Mesendoderm (in vitro differentiated cells): Measurements from ENCODE around the gene C15orf40.
A peak's percentile ranks its signal among the peaks of the same experiment; 100 is the strongest.

Experiments
- DNase-seq: peaks from one replicate; pipeline ENCODE4 v3.0.0; 2013
- H2AK5ac ChIP-seq: 2 replicates; pipeline ENCODE4 v1.6.1; 2013; ENCODE audit warnings: low read length, inconsistent platforms
- H2BK120ac ChIP-seq: 2 replicates; pipeline ENCODE4 v1.6.1; 2013; ENCODE audit warnings: low read depth, mild to moderate bottlenecking, low read length, moderate library complexity, mixed read lengths
- H2BK15ac ChIP-seq: replicated peaks from 2 replicates; pipeline ENCODE4 v1.6.1; 2013; ENCODE audit warnings: low read depth, mild to moderate bottlenecking, moderate library complexity
- H2BK5ac ChIP-seq: 2 replicates; pipeline ENCODE4 v1.6.1; 2013; ENCODE audit warnings: low read length, inconsistent platforms
- H3K18ac ChIP-seq: 2 replicates; pipeline ENCODE4 v1.6.1; 2013; ENCODE audit warnings: mild to moderate bottlenecking, low read length, mixed read lengths
- H3K23ac ChIP-seq: one replicate; pipeline ENCODE4 v1.6.1; 2013; ENCODE audit warnings: low read length
- H3K27ac ChIP-seq: 2 replicates; pipeline ENCODE4 v1.5.1; 2013; ENCODE audit warnings: low read depth, mild to moderate bottlenecking, inconsistent platforms, low read length, moderate library complexity
- H3K27me3 ChIP-seq: 2 replicates; pipeline ENCODE4 v1.6.1; 2013; ENCODE audit warnings: low read length, control low read depth, mild to moderate bottlenecking, inconsistent platforms; ENCODE audit not compliant: insufficient read depth, poor library complexity
- H3K36me3 ChIP-seq: 2 replicates; pipeline ENCODE4 v1.6.1; 2013; ENCODE audit warnings: low read length, inconsistent platforms; ENCODE audit not compliant: control insufficient read depth, insufficient read depth
- H3K4ac ChIP-seq: one replicate; pipeline ENCODE4 v1.6.1; 2013; ENCODE audit warnings: low read depth, mild to moderate bottlenecking, low read length, moderate library complexity
- H3K4me1 ChIP-seq: 2 replicates; pipeline ENCODE4 v1.6.1; 2013; ENCODE audit warnings: low read depth, low read length, inconsistent platforms; ENCODE audit not compliant: control insufficient read depth
- H3K4me2 ChIP-seq: 2 replicates; pipeline ENCODE4 v1.6.1; 2013; ENCODE audit warnings: low read length
- H3K4me3 ChIP-seq: 2 replicates; pipeline ENCODE4 v1.5.1; 2013; ENCODE audit warnings: mild to moderate bottlenecking, low read length
- H3K56ac ChIP-seq: one replicate; pipeline ENCODE4 v1.6.1; 2013; ENCODE audit warnings: low read length
- H3K79me1 ChIP-seq: 2 replicates; pipeline ENCODE4 v1.6.1; 2013; ENCODE audit warnings: low read length, inconsistent platforms
- H3K79me2 ChIP-seq: 2 replicates; pipeline ENCODE4 v1.6.1; 2013; ENCODE audit warnings: mild to moderate bottlenecking, low read length; ENCODE audit not compliant: control insufficient read depth, insufficient read depth
- H3K9ac ChIP-seq: 2 replicates; pipeline ENCODE4 v1.6.1; 2013; ENCODE audit warnings: low read length, inconsistent platforms
- H4K5ac ChIP-seq: one replicate; pipeline ENCODE4 v1.6.1; 2013; ENCODE audit warnings: low read length
- H4K8ac ChIP-seq: one replicate; pipeline ENCODE4 v1.6.1; 2013; ENCODE audit warnings: low read depth, mild to moderate bottlenecking, control low read depth, low read length, moderate library complexity
- WGBS: extraction: QIAGEN DNeasy Blood & Tissue Kit; methylation state at CpG from one replicate; pipeline ENCODE4 v1.1.7; 2013; ENCODE audit warnings: low lambda C conversion rate, missing lambda C conversion rate; ENCODE audit not compliant: insufficient coverage; ENCODE audit errors: extremely low coverage; 5-methylcytosine and 5-hydroxymethylcytosine counted together

Gene C15orf40

GRCh38 chr15:83016906-83017305 is 5.5 kb upstream of the C15orf40 start:
- H2BK5ac ChIP-seq: no peak overlapping the region
- H3K36me3 ChIP-seq: peaks cover 2% of the 10 kb centered on the region
- H2BK15ac ChIP-seq: no peak overlapping the region
- H2BK120ac ChIP-seq: no peak overlapping the region
- no peak overlapping the region for H3K4ac ChIP-seq
- no peak overlapping the region for H3K4me2 ChIP-seq
- no peak overlapping the region for H4K8ac ChIP-seq
- H3K27ac ChIP-seq: no peak overlapping the region
- H3K4me1 ChIP-seq: no peaks in the 10 kb centered on the region
- H3K9ac ChIP-seq: no peak overlapping the region
- no peak overlapping the region for H3K4me3 ChIP-seq
- no peak overlapping the region for H3K56ac ChIP-seq
- H3K18ac ChIP-seq: no peak overlapping the region
- WGBS: no CpG with 5 or more reads among the region's 5 CpGs
- DNase-seq: no peak
- H3K23ac ChIP-seq: no peak overlapping the region
- no peak overlapping the region for H2AK5ac ChIP-seq
- H3K79me2 ChIP-seq: no peaks in the 10 kb centered on the region
- H3K79me1 ChIP-seq: no peaks in the 10 kb centered on the region
- H4K5ac ChIP-seq: no peak overlapping the region
- H3K27me3 ChIP-seq: no peaks in the 10 kb centered on the region

DNA sequence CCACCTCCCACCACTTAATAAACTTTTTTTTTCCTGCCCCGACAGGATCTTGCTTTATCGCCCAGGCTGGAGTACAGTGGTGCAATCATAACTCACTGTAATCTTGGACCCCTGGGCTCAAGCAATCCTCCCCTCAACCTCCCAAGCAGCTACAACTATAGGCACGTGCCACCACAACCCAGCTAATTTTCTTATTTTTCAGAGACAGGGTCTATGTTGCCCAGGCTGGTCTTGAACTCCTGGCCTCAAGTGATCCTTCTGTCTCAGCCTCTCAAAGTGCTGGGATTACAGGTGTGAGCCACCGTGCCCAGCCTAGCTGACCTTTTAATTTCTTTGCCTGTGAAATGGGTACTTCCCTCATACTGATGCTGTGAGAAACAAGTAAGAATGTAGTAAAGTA is 3.9 kb upstream of the C15orf40 start:
- no peak overlapping the region for H2BK15ac ChIP-seq
- H2AK5ac ChIP-seq: no peak overlapping the region
- no peak overlapping the region for H3K4me2 ChIP-seq
- no peak overlapping the region for H3K4ac ChIP-seq
- no peak overlapping the region for H3K27ac ChIP-seq
- peaks cover 3% of the 10 kb centered on the region for H3K4me1 ChIP-seq
- no peak overlapping the region for H4K5ac ChIP-seq
- no peak overlapping the region for H3K56ac ChIP-seq
- DNase-seq: no peak
- WGBS: no CpG with 5 or more reads among the region's 4 CpGs
- H3K79me1 ChIP-seq: peaks cover 1% of the 10 kb centered on the region
- no peak overlapping the region for H3K9ac ChIP-seq
- H3K36me3 ChIP-seq: peaks cover 2% of the 10 kb centered on the region
- no peaks in the 10 kb centered on the region for H3K27me3 ChIP-seq
- no peaks in the 10 kb centered on the region for H3K79me2 ChIP-seq
- H3K23ac ChIP-seq: no peak overlapping the region
- no peak overlapping the region for H4K8ac ChIP-seq
- H2BK5ac ChIP-seq: no peak overlapping the region
- H3K18ac ChIP-seq: no peak overlapping the region
- H2BK120ac ChIP-seq: no peak overlapping the region
- H3K4me3 ChIP-seq: no peak overlapping the region

DNA sequence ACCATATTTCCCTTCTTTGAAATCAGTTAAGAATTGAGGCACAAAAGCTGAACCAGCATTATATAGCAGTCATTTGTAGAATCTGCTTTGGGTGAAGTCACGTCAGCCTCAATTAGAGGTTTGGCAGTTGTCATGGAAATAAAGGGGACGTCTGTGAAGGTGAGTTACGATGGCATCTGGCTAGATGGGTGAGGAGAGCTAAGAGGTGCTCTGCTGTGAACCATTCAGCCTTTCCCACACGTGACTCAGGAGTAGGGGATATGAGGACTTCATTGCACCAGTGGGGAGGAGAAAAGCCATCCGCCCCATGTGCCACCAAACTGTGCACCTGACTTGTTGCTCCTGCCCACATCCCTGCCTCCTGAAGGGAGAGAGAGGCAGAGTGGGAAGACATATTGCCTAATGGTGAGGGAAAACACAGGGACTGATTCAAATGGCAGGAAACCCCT is 2.8 kb upstream of the C15orf40 start:
- H3K4me1 ChIP-seq: peaks cover 3% of the 10 kb centered on the region
- peaks cover 2% of the 10 kb centered on the region for H3K79me2 ChIP-seq
- H2BK120ac ChIP-seq: no peak overlapping the region
- H3K79me1 ChIP-seq: peaks cover 5% of the 10 kb centered on the region
- H4K5ac ChIP-seq: no peak overlapping the region
- no peak overlapping the region for H2AK5ac ChIP-seq
- H3K56ac ChIP-seq: no peak overlapping the region
- H3K4me3 ChIP-seq: no peak overlapping the region
- no CpG with 5 or more reads among the region's 5 CpGs for WGBS
- H3K4me2 ChIP-seq: no peak overlapping the region
- DNase-seq: no peak
- no peak overlapping the region for H3K27ac ChIP-seq
- no peak overlapping the region for H3K4ac ChIP-seq
- no peak overlapping the region for H2BK5ac ChIP-seq
- no peak overlapping the region for H3K9ac ChIP-seq
- H3K36me3 ChIP-seq: peaks cover 2% of the 10 kb centered on the region
- no peak overlapping the region for H4K8ac ChIP-seq
- no peak overlapping the region for H3K23ac ChIP-seq
- H3K27me3 ChIP-seq: no peaks in the 10 kb centered on the region
- no peak overlapping the region for H2BK15ac ChIP-seq
- H3K18ac ChIP-seq: no peak overlapping the region

DNA sequence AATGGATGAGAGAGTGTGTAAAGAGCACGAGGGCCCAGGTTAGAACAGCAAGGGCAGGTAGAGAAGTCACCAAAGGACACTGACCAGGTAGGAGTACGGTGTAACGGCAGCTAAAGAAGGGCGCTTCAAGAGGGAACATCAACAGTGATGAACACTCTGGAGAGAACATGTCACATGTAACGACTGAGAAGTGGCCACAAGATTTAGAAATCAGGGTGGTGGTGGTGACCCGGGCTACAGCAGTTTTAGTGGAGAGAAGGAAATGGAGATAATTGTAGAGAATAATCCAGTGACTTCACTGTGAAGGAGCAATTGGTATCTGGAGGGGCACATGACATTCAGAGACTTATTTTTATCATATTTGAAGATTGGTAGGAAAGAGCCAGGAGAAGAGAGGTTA is 1.2 kb upstream of the C15orf40 start:
- Histone ChIP-seq H3K23ac (no peak overlapping the region), H3K27ac (no peak overlapping the region), H3K56ac (no peak overlapping the region), H2BK120ac (no peak overlapping the region), H4K8ac (no peak overlapping the region), H3K4me2 (no peak overlapping the region), H2BK5ac (no peak overlapping the region), H3K79me2 (peaks cover 2% of the 10 kb centered on the region), H3K36me3 (no peaks in the 10 kb centered on the region), H3K4ac (no peak overlapping the region), H3K4me1 (peaks cover 3% of the 10 kb centered on the region), H2BK15ac (no peak overlapping the region), H3K27me3 (no peaks in the 10 kb centered on the region), H3K18ac (no peak overlapping the region), H3K4me3 (no peak overlapping the region), H4K5ac (no peak overlapping the region), H3K79me1 (peaks cover 5% of the 10 kb centered on the region), H3K9ac (no peak overlapping the region), H2AK5ac (no peak overlapping the region)
- DNase-seq: no peak
- no CpG with 5 or more reads among the region's 6 CpGs for WGBS

DNA sequence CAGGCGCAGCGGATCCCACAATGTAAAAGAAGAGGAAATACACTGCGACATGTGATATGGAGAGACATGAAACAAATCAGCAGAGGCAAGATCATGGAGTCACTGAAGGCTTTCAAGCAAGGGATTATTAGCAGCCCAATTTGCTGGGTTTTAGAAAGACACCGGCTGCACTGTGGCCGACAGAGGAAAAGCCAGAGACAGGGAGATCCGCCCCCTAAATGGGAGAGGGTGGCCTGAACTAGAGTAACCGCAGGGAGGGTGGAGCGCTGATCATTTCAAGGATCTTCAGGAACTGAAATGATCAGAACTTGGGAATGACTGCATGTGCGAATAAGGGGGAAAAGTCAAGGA is 612 bp upstream of the C15orf40 start:
- no peaks in the 10 kb centered on the region for H3K36me3 ChIP-seq
- peaks cover 2% of the 10 kb centered on the region for H3K79me2 ChIP-seq
- no peak overlapping the region for H2BK120ac ChIP-seq
- H3K23ac ChIP-seq: no peak overlapping the region
- no peak overlapping the region for H4K5ac ChIP-seq
- H3K4me1 ChIP-seq: peaks cover 3% of the 10 kb centered on the region
- peak overlapping the region; percentile 83 for H3K4ac ChIP-seq
- H2BK15ac ChIP-seq: no peak overlapping the region
- H3K9ac ChIP-seq: peak overlapping the region; percentile 73
- H3K4me3 ChIP-seq: no peak overlapping the region
- H2BK5ac ChIP-seq: no peak overlapping the region
- H3K27ac ChIP-seq: no peak overlapping the region
- no CpG with 5 or more reads among the region's 9 CpGs for WGBS
- no peaks in the 10 kb centered on the region for H3K27me3 ChIP-seq
- H3K79me1 ChIP-seq: peaks cover 5% of the 10 kb centered on the region
- H4K8ac ChIP-seq: peak overlapping the region; percentile 31
- no peak for DNase-seq
- H3K56ac ChIP-seq: peak overlapping the region; percentile 88
- peak overlapping the region; percentile 44 for H3K18ac ChIP-seq
- H3K4me2 ChIP-seq: peak overlapping the region; percentile 10
- H2AK5ac ChIP-seq: no peak overlapping the region

GRCh38 chr15:83010709-83011270 is 649 bp downstream of the C15orf40 start:
- H3K4me1 ChIP-seq: peaks cover 3% of the 10 kb centered on the region
- no CpG with 5 or more reads among the region's 15 CpGs for WGBS
- H3K18ac ChIP-seq: no peak overlapping the region
- H3K23ac ChIP-seq: no peak overlapping the region
- no peak overlapping the region for H2BK15ac ChIP-seq
- peak overlapping the region; percentile 90 for H3K4me3 ChIP-seq
- peak overlapping the region; percentile 8 for H4K8ac ChIP-seq
- H3K36me3 ChIP-seq: no peaks in the 10 kb centered on the region
- peak overlapping the region; percentile 91 for H3K56ac ChIP-seq
- peak overlapping the region; percentile 89 for H3K9ac ChIP-seq
- no peak overlapping the region for H4K5ac ChIP-seq
- peak overlapping the region; percentile 22 for H3K4ac ChIP-seq
- peak; percentile 87 for DNase-seq
- no peak overlapping the region for H2BK5ac ChIP-seq
- no peak overlapping the region for H2BK120ac ChIP-seq
- peak overlapping the region; percentile 38 for H3K27ac ChIP-seq
- H3K79me2 ChIP-seq: peaks cover 2% of the 10 kb centered on the region
- no peaks in the 10 kb centered on the region for H3K27me3 ChIP-seq
- peaks cover 5% of the 10 kb centered on the region for H3K79me1 ChIP-seq
- peak overlapping the region; percentile 51 for H3K4me2 ChIP-seq
- no peak overlapping the region for H2AK5ac ChIP-seq
